B cell (primary cell): ENCODE measurements around the gene EDC4.

Experiments
- EZH2 ChIP-seq: IDR thresholded peaks from 2 replicates; pipeline ENCODE4 v1.6.1; 2012; ENCODE audit warnings: borderline replicate concordance, low read depth, mild to moderate bottlenecking, moderate library complexity, low read length; ENCODE audit not compliant: insufficient read depth, poor library complexity, severe bottlenecking
- TF ChIP-seq, protein P1 (sequence below): fragments of 200-600 bp; IDR thresholded peaks from one replicate; pipeline ENCODE4 v1.8.0; 2022; ENCODE audit warnings: antibody characterized with exemption, mild to moderate bottlenecking

DNA sequence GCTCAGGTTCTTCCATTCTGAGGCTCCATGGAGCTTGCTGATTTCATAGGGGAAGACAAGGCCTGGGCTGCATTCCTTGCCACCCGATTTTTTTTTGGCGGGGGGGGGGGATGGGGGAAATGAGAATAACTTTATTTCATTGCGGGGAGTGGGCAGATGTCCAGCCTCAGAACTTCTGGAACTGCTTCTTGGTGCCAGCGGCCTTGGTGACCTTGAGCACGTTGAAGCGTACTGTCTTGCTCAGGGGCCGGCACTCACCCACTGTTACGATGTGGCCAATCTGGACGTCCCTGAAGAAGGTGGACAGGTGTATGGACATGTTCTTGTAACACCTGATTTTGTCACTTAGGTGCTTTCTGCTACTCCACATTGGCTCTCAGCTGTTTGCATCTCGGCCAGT lies 17.1 kb upstream of the EDC4 start:
- TF ChIP-seq, protein P1, sequence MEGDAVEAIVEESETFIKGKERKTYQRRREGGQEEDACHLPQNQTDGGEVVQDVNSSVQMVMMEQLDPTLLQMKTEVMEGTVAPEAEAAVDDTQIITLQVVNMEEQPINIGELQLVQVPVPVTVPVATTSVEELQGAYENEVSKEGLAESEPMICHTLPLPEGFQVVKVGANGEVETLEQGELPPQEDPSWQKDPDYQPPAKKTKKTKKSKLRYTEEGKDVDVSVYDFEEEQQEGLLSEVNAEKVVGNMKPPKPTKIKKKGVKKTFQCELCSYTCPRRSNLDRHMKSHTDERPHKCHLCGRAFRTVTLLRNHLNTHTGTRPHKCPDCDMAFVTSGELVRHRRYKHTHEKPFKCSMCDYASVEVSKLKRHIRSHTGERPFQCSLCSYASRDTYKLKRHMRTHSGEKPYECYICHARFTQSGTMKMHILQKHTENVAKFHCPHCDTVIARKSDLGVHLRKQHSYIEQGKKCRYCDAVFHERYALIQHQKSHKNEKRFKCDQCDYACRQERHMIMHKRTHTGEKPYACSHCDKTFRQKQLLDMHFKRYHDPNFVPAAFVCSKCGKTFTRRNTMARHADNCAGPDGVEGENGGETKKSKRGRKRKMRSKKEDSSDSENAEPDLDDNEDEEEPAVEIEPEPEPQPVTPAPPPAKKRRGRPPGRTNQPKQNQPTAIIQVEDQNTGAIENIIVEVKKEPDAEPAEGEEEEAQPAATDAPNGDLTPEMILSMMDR = no peak
- TF ChIP-seq EZH2 = no peak
